D721Med (cell line): ENCODE data around the gene RUNX2.

Source experiments
- DNase-seq: peaks from one replicate; pipeline ENCODE4 v3.0.0; 2011; ENCODE audit warnings: low spot score; ENCODE audit not compliant: insufficient read length
- FAIRE-seq: peaks from 2 replicates; lab custom pipeline; 2011; peaks lifted over from hg19 to GRCh38; lab: Jason Lieb, UNC
- TF ChIP-seq, protein P1 (sequence below): IDR thresholded peaks from 2 replicates; pipeline ENCODE4 v1.5.1; 2012; ENCODE audit warnings: mild to moderate bottlenecking, control low read depth; ENCODE audit not compliant: insufficient read depth; ENCODE audit errors: missing control alignments

RUNX2 gene

DNA sequence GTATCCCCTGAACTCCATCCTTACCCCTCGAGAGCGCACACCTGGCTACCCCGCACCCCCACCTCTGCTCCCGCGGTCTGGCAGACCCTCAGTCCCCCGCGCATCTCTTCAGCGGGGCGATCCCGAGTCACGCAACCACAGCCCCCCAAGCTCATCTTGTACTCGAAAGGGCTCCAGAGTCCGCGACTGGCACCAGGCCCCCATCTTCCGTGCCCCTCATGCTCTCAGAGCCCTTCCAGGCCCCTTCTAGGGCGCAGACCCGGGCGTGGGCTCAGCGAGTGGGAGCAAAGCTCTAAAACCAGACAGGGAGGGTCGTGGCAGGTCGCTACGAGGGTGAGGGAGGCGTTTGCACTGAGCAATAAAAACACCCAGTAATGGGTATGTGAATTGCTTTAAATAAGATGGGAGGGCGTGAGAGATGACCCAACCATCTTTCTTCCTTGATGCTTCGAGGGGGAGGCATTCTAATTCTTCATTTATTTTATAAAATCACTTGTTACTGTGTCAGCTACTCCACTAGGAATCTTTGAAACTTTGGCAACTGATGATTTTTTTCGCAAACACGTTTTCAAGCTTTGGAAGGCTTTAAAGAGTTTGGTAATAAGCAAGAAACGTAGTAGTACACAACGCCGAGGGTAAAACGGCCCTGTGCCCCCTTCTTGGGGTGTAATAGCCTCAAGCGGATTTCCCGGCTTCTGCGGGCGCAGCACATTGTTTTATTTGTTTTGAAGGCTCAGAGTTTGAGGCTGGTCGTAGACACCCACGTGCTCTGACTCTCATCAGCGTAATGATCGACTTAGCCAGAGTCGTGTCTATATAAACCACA, 92.2 kb downstream of the RUNX2 start:
- TF ChIP-seq, protein P1, sequence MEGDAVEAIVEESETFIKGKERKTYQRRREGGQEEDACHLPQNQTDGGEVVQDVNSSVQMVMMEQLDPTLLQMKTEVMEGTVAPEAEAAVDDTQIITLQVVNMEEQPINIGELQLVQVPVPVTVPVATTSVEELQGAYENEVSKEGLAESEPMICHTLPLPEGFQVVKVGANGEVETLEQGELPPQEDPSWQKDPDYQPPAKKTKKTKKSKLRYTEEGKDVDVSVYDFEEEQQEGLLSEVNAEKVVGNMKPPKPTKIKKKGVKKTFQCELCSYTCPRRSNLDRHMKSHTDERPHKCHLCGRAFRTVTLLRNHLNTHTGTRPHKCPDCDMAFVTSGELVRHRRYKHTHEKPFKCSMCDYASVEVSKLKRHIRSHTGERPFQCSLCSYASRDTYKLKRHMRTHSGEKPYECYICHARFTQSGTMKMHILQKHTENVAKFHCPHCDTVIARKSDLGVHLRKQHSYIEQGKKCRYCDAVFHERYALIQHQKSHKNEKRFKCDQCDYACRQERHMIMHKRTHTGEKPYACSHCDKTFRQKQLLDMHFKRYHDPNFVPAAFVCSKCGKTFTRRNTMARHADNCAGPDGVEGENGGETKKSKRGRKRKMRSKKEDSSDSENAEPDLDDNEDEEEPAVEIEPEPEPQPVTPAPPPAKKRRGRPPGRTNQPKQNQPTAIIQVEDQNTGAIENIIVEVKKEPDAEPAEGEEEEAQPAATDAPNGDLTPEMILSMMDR: no peak
- peak; percentile 58 for FAIRE-seq
- no peak for DNase-seq

DNA sequence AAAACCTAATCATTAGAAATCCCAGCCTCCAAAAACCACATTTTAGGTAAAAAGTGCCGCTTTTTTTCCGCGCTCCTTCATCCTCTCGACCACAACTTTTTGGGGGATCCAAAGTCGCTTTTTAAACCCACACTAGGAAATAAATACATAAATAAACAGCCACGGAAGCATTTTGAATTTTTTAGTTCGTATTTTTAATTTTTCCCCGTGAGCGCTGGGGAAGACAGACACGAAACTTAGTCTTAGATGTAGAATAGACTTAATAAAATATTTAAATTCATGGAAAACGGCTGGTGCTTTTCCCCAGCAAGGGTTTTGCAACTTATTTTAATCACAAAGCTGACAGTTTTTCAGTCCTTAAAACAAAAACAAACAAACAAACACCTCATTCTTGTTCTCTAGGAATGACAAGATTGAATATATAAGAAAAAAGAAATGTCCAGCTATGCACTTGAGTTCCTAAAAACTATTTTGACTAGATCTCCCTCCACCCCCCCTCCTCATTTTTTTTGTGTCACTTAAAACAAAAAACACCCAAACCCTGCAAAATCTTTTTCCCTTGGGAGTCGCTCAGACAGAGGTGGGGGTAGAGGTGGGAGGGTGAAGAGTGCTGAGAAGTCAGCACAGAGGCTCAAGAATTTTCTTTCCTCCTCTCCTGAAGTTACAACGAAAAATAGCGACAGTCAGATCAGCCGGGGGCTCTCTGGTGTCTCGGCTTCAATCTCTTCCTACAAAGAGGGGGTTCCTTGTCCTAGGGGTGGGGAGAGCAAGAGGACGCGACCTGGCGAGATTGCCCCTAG, 93.0 kb downstream of the RUNX2 start:
- DNase-seq: no peak
- no peak for FAIRE-seq
- TF ChIP-seq, protein P1: no peak

DNA sequence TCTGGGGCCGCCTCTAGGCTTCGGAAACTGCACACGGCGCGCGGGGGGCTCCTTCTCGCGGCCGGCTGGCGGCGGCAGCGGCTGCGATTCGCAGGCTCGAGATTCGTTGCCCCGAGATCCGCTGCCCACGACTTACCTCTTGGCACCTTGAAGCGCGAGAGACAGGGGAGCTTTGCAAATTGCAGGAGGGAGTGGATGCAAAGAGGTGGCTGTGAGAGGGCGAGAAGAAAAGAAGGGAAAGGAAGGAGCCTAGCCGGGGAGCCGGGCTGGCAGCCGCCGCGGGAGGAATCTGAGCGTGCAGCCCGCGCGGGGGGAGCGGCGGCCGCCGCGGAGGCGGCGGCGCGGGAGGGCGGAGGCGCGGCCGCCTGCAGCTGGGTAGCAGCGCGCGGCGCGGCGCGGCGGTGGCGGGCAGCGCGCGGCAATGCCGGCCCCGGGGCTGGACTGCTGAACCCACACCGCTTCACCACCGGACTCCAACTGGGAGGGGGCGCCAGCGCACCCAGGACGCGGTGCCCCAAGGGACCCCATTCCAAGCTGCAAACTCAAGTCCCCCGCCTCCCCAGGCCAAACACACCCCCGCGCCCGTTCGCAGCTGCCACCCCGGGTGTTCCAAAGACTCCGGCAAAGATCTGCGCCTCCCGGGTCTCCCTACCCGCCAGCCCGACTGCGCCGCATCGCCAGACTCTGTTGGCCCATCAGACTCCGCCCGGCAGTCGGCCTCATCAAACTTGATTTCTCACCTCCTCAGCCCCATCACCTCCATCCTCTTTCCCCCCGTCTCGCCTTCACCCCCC, 93.8 kb downstream of the RUNX2 start:
- TF ChIP-seq, protein P1: peak; percentile 17
- FAIRE-seq: no peak
- DNase-seq: no peak

DNA sequence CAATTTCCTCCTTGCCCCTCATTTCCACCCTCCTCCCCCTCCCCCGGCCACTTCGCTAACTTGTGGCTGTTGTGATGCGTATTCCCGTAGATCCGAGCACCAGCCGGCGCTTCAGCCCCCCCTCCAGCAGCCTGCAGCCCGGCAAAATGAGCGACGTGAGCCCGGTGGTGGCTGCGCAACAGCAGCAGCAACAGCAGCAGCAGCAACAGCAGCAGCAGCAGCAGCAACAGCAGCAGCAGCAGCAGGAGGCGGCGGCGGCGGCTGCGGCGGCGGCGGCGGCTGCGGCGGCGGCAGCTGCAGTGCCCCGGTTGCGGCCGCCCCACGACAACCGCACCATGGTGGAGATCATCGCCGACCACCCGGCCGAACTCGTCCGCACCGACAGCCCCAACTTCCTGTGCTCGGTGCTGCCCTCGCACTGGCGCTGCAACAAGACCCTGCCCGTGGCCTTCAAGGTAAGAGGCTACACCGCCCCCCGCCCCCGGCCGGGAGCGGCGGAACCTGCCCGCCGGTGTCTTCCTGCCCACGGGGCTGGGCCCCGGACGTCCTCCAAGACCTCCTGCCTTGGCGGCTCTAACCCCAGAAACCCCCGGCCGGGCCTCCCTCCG, 94.5 kb downstream of the RUNX2 start:
- FAIRE-seq (no peak), DNase-seq (no peak)
- TF ChIP-seq, protein P1: no peak

DNA sequence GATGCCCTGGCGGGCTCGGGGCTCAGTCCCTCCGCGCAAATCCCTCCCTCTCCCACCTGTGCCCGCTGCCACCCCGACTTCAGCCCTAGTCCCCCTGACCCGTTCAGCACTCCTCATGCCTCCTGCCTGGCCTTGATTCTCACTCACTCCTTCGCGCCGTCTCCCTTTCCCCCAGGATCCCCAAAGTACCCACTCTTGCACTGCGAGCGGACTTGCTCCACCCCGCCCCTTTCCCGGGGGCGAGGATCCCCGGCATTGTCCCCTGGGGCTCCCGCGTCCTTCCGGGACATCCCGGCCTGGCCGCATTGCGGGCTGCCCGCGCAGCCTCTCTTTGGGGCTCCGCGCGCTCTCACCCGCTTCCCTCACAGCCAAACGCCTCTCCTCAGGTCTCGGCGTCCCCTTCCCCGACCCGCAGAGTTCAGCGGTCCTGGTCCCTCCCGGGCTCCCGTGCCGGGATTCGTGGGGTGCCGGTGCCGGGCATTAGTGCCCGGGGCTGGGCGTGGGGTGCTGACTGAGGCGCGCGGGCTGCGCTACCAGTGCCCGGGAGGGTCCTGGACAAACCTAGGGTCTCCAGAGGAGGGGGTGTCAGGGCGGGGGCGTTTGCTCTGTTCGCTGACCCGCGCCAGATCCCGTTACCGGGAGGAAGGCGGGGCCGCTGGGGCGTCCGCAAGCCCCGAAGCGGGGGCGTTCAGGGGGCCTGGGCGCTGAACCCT, 95.1 kb downstream of the RUNX2 start:
- TF ChIP-seq, protein P1: no peak
- DNase-seq: no peak
- FAIRE-seq: no peak

DNA sequence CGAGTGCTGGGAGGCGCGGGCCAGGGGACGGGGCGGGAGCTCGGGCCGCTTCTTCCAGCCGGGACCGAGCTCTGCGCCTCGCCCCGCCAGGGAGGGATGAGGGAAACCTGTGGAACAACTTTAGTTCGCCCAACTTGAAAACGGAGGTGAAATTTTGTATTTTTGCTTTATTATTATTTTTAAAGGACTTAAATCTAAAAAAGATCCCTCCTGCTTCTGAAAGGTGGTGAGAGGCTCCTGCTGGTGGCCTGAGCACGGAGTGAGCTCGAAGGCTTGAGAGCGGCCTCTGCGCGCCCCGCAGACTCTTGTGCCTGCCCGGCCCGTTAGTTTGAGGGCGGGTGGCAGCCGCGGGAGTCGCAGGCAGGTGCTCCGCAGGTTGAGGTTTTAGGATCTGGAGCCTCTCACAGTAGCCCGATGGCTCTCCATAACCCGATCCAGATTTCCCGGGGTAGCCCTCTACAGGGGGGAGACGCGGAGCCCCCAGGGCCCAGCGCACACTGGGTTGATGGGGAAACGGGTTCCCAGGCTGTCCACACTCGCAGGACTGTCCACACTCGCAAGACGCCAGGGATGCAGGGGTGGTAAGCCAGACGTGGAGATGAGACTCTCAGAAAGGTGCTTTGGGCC, 95.8 kb downstream of the RUNX2 start:
- DNase-seq: no peak
- TF ChIP-seq, protein P1: no peak
- no peak for FAIRE-seq
